CD4-positive, CD25-positive, alpha-beta regulatory T cell (primary cell): ENCODE measurements around the gene PRRG4. TPM values are rescaled to one million over a fixed set of nuclear protein-coding genes. Genes with fewer than 3 reads are reported as not detected.

Source experiments
- ATAC-seq, 2 donors: fragments of 150-1000 bp; cut with Tn5 transposase; one replicate each; pipeline ENCODE4 v1.10.0; 2021; ENCODE audit warnings: low read depth in 2 of 2, moderate number of reproducible peaks in 2 of 2, moderate library complexity in 1 of 2
- DNase-seq, 3 donors: peaks; one replicate each; pipeline versions ENCODE4 v3.0.0 to v3.0.0-alpha.2; 2012 to 2022; ENCODE audit warnings: mixed read lengths in 1 of 3
- H3K27ac ChIP-seq: one replicate; pipeline ENCODE4 v1.7.0; 2013; ENCODE audit warnings: mild to moderate bottlenecking, low read length; ENCODE audit not compliant: insufficient read depth, poor library complexity, severe bottlenecking
- H3K27me3 ChIP-seq: one replicate; pipeline ENCODE4 v1.7.0; 2013; ENCODE audit warnings: low read length; ENCODE audit not compliant: control insufficient read depth, insufficient read depth
- H3K36me3 ChIP-seq: one replicate; pipeline ENCODE4 v1.7.0; 2013; ENCODE audit warnings: mild to moderate bottlenecking, low read length, moderate library complexity; ENCODE audit not compliant: control insufficient read depth, insufficient read depth
- H3K4me1 ChIP-seq: 2 replicates; pipeline ENCODE4 v1.7.0; 2013; ENCODE audit warnings: mild to moderate bottlenecking, low read length; ENCODE audit not compliant: insufficient read depth, control insufficient read depth, poor library complexity, severe bottlenecking
- H3K4me3 ChIP-seq: one replicate; pipeline ENCODE4 v1.7.0; 2013; ENCODE audit warnings: low read depth, mild to moderate bottlenecking, low read length, moderate library complexity
- H3K9me3 ChIP-seq, 2 experiments: 1 replicate in 1 of 2; 2 replicates in 1 of 2; pipeline ENCODE4 v1.7.0; 2013; ENCODE audit warnings: low read length in 2 of 2, mild to moderate bottlenecking in 1 of 2, moderate library complexity in 1 of 2; ENCODE audit not compliant: control insufficient read depth in 2 of 2
- H3K27ac Mint-ChIP-seq, 3 donors: one replicate each; pipeline ENCODE4 v1.8.0; 2020 to 2022; ENCODE audit warnings: mild to moderate bottlenecking in 3 of 3, mixed read lengths in 3 of 3, moderate library complexity in 2 of 3
- H3K27me3 Mint-ChIP-seq: one replicate; pipeline ENCODE4 v1.8.0; 2022; ENCODE audit warnings: mild to moderate bottlenecking, mixed read lengths
- H3K36me3 Mint-ChIP-seq: one replicate; pipeline ENCODE4 v1.8.0; 2020; ENCODE audit warnings: mixed read lengths
- H3K4me1 Mint-ChIP-seq, 4 donors: one replicate each; pipeline ENCODE4 v1.8.0; 2020 to 2022; ENCODE audit warnings: mixed read lengths in 4 of 4, mild to moderate bottlenecking in 1 of 4
- H3K4me3 Mint-ChIP-seq, 4 donors: one replicate each; pipeline ENCODE4 v1.8.0; 2020 to 2022; ENCODE audit warnings: mild to moderate bottlenecking in 4 of 4, mixed read lengths in 4 of 4, moderate library complexity in 3 of 4
- H3K9me3 Mint-ChIP-seq, 7 donors: one replicate each; pipeline ENCODE4 v1.8.0; 2020 to 2022; ENCODE audit warnings: mixed read lengths in 7 of 7, mild to moderate bottlenecking in 3 of 7, moderate library complexity in 2 of 7
- polyA plus RNA-seq, 4 donors: library from polyadenylated mRNA; unstranded; fragments of 300-500 nt; fragmentation: Illumina TruSeq; gene quantifications; one replicate each; pipeline ENCODE4 v1.2.3, GENCODE V29; 2021
- total RNA-seq: library from RNA; stranded (reverse); gene quantifications from one replicate; pipeline ENCODE4 v1.2.3, GENCODE V29; 2022

PRRG4 gene
- total and polyA plus RNA-seq, 5 donors from 2014 or later = 0.02 to 0.07 TPM; not detected in 3

DNA sequence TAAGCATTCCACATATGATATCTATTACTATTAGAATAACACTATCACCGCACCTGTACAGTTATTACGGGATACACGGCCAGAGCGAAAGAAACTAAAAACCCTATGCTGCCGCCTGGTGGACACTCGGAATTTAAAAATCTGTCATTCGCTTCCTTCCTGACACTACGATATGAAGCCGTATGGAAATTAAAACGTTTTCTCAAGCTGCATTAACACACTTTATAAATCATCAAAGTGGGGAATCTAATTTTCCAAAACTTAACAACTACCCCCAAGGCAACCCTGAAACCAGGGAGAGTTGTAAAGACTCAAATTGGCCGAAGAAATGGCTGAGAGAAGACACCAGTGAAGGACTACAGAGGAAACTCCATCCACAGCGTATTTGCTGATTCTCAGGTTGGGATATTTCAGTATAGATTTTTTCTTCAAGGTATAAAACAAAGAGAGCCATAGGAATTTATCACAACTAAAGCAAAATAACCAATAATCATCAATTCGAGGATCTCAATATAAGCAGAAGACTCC lies 36.7 kb upstream of the PRRG4 start:
- peak overlapping the region; percentile 35 for H3K4me3 ChIP-seq
- no peaks in the 10 kb centered on the region for H3K9me3 ChIP-seq
- Mint-ChIP-seq H3K9me3 (peaks cover 0 to 1% (median 0%) of the 10 kb centered on the region in 7 donors), H3K36me3 (no peaks in the 10 kb centered on the region), H3K27me3 (peaks cover 25% of the 10 kb centered on the region), H3K4me1 (peaks cover 7 to 8% (median 8%) of the 10 kb centered on the region in 4 donors), H3K27ac (no peak overlapping the region), H3K4me3 (peak overlapping the region in 1 of 4 donors; percentile 39)
- DNase-seq (peak; percentile 24 to 71 (median 50)), ATAC-seq (peak; percentile 62 to 68)
- no peaks in the 10 kb centered on the region for H3K36me3 ChIP-seq
- no peak overlapping the region for H3K27ac ChIP-seq
- H3K4me1 ChIP-seq = peaks cover 8% of the 10 kb centered on the region
- H3K27me3 ChIP-seq = peaks cover 3% of the 10 kb centered on the region

DNA sequence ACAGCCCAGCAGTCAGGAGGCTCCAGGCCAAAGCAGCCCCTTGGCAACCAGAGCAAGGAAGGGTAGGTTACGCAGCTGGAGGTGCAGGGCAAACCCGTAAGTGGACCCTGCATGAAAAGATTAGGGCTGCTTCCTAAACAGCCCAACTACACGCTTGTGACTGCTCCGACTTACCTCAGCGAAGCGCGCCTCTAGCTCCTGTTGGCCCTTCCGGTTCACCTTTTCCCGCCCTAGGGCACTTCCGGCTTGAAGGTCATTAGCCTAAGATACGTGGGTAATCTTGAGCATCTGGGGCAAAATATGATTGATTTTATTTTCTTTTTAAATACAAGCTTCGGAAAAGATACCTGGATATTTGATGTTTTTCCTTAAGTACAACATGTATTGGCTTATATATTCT lies 35.3 kb upstream of the PRRG4 start, which contains the start of gene CCDC73:
CCDC73 (minus strand) TSS at position 224 of the 400 bp plus-strand sequence. CDS start 34,419 bp downstream, outside the sequence.
- ATAC-seq = no peak
- H3K27me3 Mint-ChIP-seq = peaks cover 18% of the 10 kb centered on the region
- peaks cover 3% of the 10 kb centered on the region for H3K27me3 ChIP-seq
- H3K9me3 Mint-ChIP-seq = no peaks in the 10 kb centered on the region
- no peak for DNase-seq
- H3K9me3 ChIP-seq = no peaks in the 10 kb centered on the region
- H3K4me3 Mint-ChIP-seq = no peak within 1 kb of the TSS
- H3K27ac ChIP-seq = no peak within 1 kb of the TSS
- H3K27ac Mint-ChIP-seq = no peak within 1 kb of the TSS
- H3K36me3 Mint-ChIP-seq = no peaks in the 10 kb centered on the region
- H3K4me1 Mint-ChIP-seq = peaks cover 7 to 8% (median 8%) of the 10 kb centered on the region in 4 donors
- no peaks in the 10 kb centered on the region for H3K36me3 ChIP-seq
- H3K4me1 ChIP-seq = peaks cover 8% of the 10 kb centered on the region
- no peak within 1 kb of the TSS for H3K4me3 ChIP-seq

DNA sequence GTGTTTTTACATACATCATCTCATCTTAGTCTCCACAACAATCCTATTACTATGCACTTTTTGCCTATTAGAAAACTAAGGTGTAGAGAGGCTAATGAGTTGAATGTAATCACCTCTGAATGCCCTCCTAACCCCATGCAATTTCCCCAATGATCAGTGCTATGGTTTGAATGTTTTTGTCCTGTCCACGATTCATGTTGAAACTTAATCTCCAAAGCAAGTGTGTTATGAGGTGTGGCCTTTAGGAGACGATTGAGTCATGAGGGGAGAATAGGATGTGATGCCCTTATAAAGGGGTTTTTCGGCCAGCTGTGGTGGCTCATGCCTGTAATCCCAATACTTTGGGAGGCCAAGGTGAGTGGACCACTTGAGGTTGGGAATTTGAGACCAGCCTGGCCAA lies 33.3 kb upstream of the PRRG4 start:
- ATAC-seq (no peak), DNase-seq (no peak)
- Mint-ChIP-seq H3K27ac (no peak overlapping the region), H3K4me3 (no peak overlapping the region), H3K27me3 (peaks cover 18% of the 10 kb centered on the region), H3K4me1 (peaks cover 7 to 8% (median 8%) of the 10 kb centered on the region in 4 donors), H3K36me3 (no peaks in the 10 kb centered on the region), H3K9me3 (peaks cover 0 to 2% (median 0%) of the 10 kb centered on the region in 7 donors)
- H3K4me3 ChIP-seq = no peak overlapping the region
- H3K27me3 ChIP-seq = peaks cover 3% of the 10 kb centered on the region
- H3K4me1 ChIP-seq = peaks cover 8% of the 10 kb centered on the region
- no peak overlapping the region for H3K27ac ChIP-seq
- no peaks in the 10 kb centered on the region for H3K9me3 ChIP-seq
- no peaks in the 10 kb centered on the region for H3K36me3 ChIP-seq

DNA sequence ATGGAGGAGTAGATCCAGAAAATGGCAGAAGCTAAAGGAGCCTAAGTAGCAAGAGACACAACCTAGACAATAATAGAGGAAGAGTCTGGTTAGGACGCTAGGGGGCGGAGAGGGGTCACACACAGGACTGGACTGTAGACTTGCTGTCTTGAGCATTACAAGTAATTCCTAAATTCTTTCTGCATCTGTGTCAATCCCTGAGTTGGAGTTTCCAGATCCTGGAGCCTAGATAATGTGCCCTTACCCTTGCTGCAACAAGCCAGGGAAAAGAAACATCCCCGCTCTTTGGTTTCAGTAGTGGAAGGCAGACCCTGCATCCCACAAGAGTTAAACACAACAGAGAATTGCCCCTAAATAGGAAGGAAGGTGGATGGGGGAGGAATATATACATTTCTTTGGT lies 20.4 kb upstream of the PRRG4 start:
- Mint-ChIP-seq H3K36me3 (no peaks in the 10 kb centered on the region), H3K4me1 (no peaks in the 10 kb centered on the region)

GRCh38 chr11:32817181-32817851 lies 12.4 kb upstream of the PRRG4 start:
- Mint-ChIP-seq H3K36me3 (no peaks in the 10 kb centered on the region), H3K27ac (no peak overlapping the region), H3K4me1 (peaks cover 0 to 3% (median 0%) of the 10 kb centered on the region in 4 donors), H3K4me3 (no peak overlapping the region), H3K9me3 (peaks cover 0 to 1% (median 0%) of the 10 kb centered on the region in 7 donors), H3K27me3 (peaks cover 13% of the 10 kb centered on the region)
- DNase-seq = no peak
- Histone ChIP-seq H3K4me3 (no peak overlapping the region), H3K4me1 (no peaks in the 10 kb centered on the region), H3K9me3 (no peaks in the 10 kb centered on the region), H3K27me3 (no peaks in the 10 kb centered on the region), H3K27ac (no peak overlapping the region), H3K36me3 (no peaks in the 10 kb centered on the region)
- ATAC-seq = no peak

More for the DNA sequence above, 20.4 kb upstream of the PRRG4 start:
- no peak overlapping the region for H3K4me3 Mint-ChIP-seq
- H3K9me3 Mint-ChIP-seq = no peaks in the 10 kb centered on the region
- no peaks in the 10 kb centered on the region for H3K27me3 ChIP-seq
- no peaks in the 10 kb centered on the region for H3K4me1 ChIP-seq
- H3K36me3 ChIP-seq = no peaks in the 10 kb centered on the region
- no peaks in the 10 kb centered on the region for H3K9me3 ChIP-seq
- H3K27me3 Mint-ChIP-seq = peaks cover 21% of the 10 kb centered on the region
- DNase-seq (peak in 2 of 3 donors; percentile 22 to 78), ATAC-seq (peak in 1 of 2 donors; percentile 52)
- H3K4me3 ChIP-seq = no peak overlapping the region
- no peak overlapping the region for H3K27ac Mint-ChIP-seq
- H3K27ac ChIP-seq = no peak overlapping the region

DNA sequence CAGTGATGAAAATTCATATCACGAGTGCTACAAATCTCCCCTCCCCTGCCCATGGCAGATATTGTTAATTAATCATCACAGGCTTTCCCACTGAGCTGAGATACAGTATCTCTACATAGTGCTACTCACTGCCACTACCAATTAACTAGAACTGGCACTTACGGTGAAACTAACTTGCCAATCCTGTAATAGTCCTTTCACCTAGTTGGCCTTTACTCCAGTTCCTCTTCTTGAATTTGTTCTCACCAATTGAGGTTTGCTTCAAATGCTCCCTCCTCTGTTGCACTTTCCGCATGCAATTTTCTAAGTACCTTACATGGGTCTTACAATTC lies 11.9 kb upstream of the PRRG4 start:
- Mint-ChIP-seq H3K27ac (no peak overlapping the region), H3K27me3 (peaks cover 13% of the 10 kb centered on the region), H3K9me3 (peaks cover 0 to 3% (median 0%) of the 10 kb centered on the region in 7 donors), H3K36me3 (no peaks in the 10 kb centered on the region), H3K4me1 (peaks cover 0 to 3% (median 0%) of the 10 kb centered on the region in 4 donors), H3K4me3 (no peak overlapping the region)
- Histone ChIP-seq H3K4me3 (no peak overlapping the region), H3K36me3 (no peaks in the 10 kb centered on the region), H3K27me3 (no peaks in the 10 kb centered on the region), H3K27ac (no peak overlapping the region), H3K9me3 (no peaks in the 10 kb centered on the region), H3K4me1 (no peaks in the 10 kb centered on the region)
- DNase-seq (no peak), ATAC-seq (no peak)

- no peaks in the 10 kb centered on the region for H3K36me3 ChIP-seq
- H3K4me1 Mint-ChIP-seq = peaks cover 0 to 3% (median 0%) of the 10 kb centered on the region in 4 donors
- ATAC-seq (no peak), DNase-seq (no peak)
- H3K27me3 ChIP-seq = no peaks in the 10 kb centered on the region
- H3K4me1 ChIP-seq = no peaks in the 10 kb centered on the region
- H3K9me3 Mint-ChIP-seq = peaks cover 0 to 3% (median 0%) of the 10 kb centered on the region in 7 donors
- H3K9me3 ChIP-seq = no peaks in the 10 kb centered on the region
- no peak overlapping the region for H3K27ac ChIP-seq
- H3K36me3 Mint-ChIP-seq = no peaks in the 10 kb centered on the region
- no peak overlapping the region for H3K4me3 Mint-ChIP-seq
- H3K27me3 Mint-ChIP-seq = peaks cover 13% of the 10 kb centered on the region
- no peak overlapping the region for H3K4me3 ChIP-seq
- H3K27ac Mint-ChIP-seq = no peak overlapping the region
These were observed 10.5 kb upstream of the PRRG4 start for GRCh38 chr11:32819187-32819586.

- Mint-ChIP-seq H3K9me3 (peaks cover 0 to 3% (median 0%) of the 10 kb centered on the region in 7 donors), H3K27me3 (peaks cover 13% of the 10 kb centered on the region), H3K36me3 (no peaks in the 10 kb centered on the region), H3K27ac (no peak overlapping the region), H3K4me3 (no peak overlapping the region), H3K4me1 (peaks cover 0 to 3% (median 0%) of the 10 kb centered on the region in 4 donors)
- H3K27ac ChIP-seq = no peak overlapping the region
- DNase-seq (peak in 1 of 3 donors; percentile 35), ATAC-seq (no peak)
- H3K27me3 ChIP-seq = no peaks in the 10 kb centered on the region
- H3K4me1 ChIP-seq = no peaks in the 10 kb centered on the region
- H3K4me3 ChIP-seq = no peak overlapping the region
- no peaks in the 10 kb centered on the region for H3K9me3 ChIP-seq
- H3K36me3 ChIP-seq = no peaks in the 10 kb centered on the region
These were observed 9.2 kb upstream of the PRRG4 start for GRCh38 chr11:32820497-32820896.
